Gastrocnemius medialis (tissue), 4 donors: ENCODE results near the gene E2F1.

ENCODE experiments used
- POLR2A ChIP-seq, 2 donors: fragments of 450-650 bp; IDR thresholded peaks; one replicate each; pipeline ENCODE4 v1.6.1; 2017; ENCODE audit warnings: antibody characterized with exemption in 2 of 2, mild to moderate bottlenecking in 2 of 2, moderate library complexity in 2 of 2
- TF ChIP-seq, protein P1 (sequence below), 5 experiments: fragments of 450-650 bp in 3 of 5; fragments of 200-600 bp in 2 of 5; sonication (generic) in 2 of 5; IDR thresholded peaks in 4 of 5; conservative IDR thresholded peaks in 1 of 5; 1 replicate in 4 of 5; 2 replicates in 1 of 5; pipeline ENCODE4 v1.5.1; 2016 to 2019; ENCODE audit warnings: antibody characterized with exemption in 5 of 5, mild to moderate bottlenecking in 3 of 5, moderate library complexity in 3 of 5

DNA sequence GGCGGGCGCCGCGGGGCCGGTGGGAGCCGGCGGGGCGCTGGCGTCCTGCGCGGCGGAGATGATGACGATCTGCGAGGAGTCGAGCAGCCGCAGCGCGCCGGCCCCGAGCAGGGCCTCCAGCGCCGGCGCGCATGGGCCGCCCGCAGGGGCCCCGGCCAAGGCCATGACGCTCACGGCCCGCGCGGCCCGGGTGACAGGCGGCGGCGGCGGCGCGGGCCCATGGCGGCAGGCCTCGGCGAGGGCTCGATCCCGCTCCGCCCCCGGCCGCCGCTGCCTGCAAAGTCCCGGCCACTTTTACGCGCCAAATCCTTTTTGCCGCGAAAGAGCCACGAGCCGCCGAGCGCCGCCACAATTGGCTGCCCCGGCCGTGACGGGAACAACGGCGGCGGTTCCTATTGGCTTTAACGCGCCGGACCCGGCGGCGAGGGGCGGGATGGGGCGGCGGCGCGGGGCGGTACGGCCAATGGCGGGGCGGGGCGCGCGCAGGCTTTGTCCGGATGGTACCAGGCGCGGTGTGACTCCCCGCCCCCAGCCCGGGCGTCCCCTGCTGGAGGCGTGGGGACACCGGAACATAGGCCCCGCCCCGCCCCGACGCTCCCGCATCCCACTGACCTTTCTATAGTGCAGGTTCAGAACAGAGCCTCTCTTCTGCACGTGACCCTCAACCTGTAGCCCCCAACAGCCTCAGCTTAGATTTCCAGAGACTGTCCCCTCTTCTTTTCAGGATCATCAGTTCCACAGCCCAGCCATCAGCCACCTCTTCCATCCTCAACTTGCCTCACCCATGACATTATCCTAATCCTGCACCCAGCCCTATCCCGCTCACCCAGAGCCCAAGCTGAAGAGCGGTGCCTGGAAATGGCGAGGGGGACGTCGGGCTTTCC lies at the start of gene E2F1:
- peak in 1 of 2 donors; percentile 48 for TF ChIP-seq POLR2A (IDR thresholded peaks at IDR 0.05)
- TF ChIP-seq, protein P1, sequence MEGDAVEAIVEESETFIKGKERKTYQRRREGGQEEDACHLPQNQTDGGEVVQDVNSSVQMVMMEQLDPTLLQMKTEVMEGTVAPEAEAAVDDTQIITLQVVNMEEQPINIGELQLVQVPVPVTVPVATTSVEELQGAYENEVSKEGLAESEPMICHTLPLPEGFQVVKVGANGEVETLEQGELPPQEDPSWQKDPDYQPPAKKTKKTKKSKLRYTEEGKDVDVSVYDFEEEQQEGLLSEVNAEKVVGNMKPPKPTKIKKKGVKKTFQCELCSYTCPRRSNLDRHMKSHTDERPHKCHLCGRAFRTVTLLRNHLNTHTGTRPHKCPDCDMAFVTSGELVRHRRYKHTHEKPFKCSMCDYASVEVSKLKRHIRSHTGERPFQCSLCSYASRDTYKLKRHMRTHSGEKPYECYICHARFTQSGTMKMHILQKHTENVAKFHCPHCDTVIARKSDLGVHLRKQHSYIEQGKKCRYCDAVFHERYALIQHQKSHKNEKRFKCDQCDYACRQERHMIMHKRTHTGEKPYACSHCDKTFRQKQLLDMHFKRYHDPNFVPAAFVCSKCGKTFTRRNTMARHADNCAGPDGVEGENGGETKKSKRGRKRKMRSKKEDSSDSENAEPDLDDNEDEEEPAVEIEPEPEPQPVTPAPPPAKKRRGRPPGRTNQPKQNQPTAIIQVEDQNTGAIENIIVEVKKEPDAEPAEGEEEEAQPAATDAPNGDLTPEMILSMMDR (IDR thresholded peaks at IDR 0.05 in 4 of 5, conservative IDR thresholded peaks at IDR 0.05 in 1 of 5), result peak; percentile 9 to 64 (median 50)
